ENCODE measurements around the gene RABGEF1.

RABGEF1 gene

GRCh38 chr7:66847879-66848790, 107.6 kb downstream of the RABGEF1 start:
- DNase-seq (ENCODE audit: low read depth in 2 of 2): no peak

- DNase-seq (ENCODE audit: low read depth in 2 of 2): no peak
These were observed 118.8 kb downstream of the RABGEF1 start for GRCh38 chr7:66859339-66859738.

GRCh38 chr7:66859794-66860645, 119.5 kb downstream of the RABGEF1 start:
- DNase-seq (ENCODE audit: low read depth in 2 of 2): no peak

GRCh38 chr7:66860767-66861166, 120.2 kb downstream of the RABGEF1 start:
- no peak for DNase-seq (ENCODE audit: low read depth in 2 of 2)

Measured in stimulated activated CD8-positive, alpha-beta memory T cell treated with anti-CD3 and anti-CD28 coated beads, Interleukin-7, amount 100 ng/mL, for 4 hours (primary cell).